ENCODE results near the gene BRI3BP. TPM values are rescaled to one million over a fixed set of nuclear protein-coding genes. Genes with fewer than 3 reads are reported as not detected.
A peak's percentile ranks its signal among the peaks of the same experiment; 100 is the strongest.

Gene BRI3BP
- polyA plus RNA-seq, 3 donors: 4.4 to 6.9 (median 5.0) TPM

GRCh38 chr12:125032466-125033152 lies 39.2 kb downstream of the BRI3BP start:
- H3K4me2 ChIP-seq (replicated peaks; ENCODE audit: extremely low read depth, low read length, poor library complexity, severe bottlenecking): no peak overlapping the region
- Mint-ChIP-seq H3K36me3 (peaks cover 10 to 30% of the 10 kb centered on the region in 2 donors), H3K9me3 (peaks cover 0 to 8% (median 6%) of the 10 kb centered on the region in 7 donors), H3K27me3 (ENCODE audit: low read depth in 3 of 3) (no peaks in the 10 kb centered on the region), H3K27ac (peak overlapping the region in 1 of 7 donors; percentile 83), H3K4me1 (no peaks in the 10 kb centered on the region), H3K4me3 (no peak overlapping the region)
- H3K79me2 ChIP-seq (ENCODE audit: insufficient read depth, low read length): no peaks in the 10 kb centered on the region
- H3K27me3 ChIP-seq (ENCODE audit: control insufficient read depth in 2 of 2, insufficient read depth in 2 of 2, low read length in 2 of 2): no peaks in the 10 kb centered on the region
- no peak overlapping the region for H3K4me3 ChIP-seq (replicated peaks in 1 of 3; ENCODE audit: low read depth in 2 of 3, low read length in 3 of 3)
- H3K9me3 ChIP-seq (replicated peaks in 1 of 2; ENCODE audit: control insufficient read depth in 1 of 2, insufficient read depth in 1 of 2, low read length in 2 of 2): peaks cover 3 to 6% of the 10 kb centered on the region in 2 donors
- intact Hi-C loops (cut with micrococcal nuclease): no loop called here
- no peak for TF ChIP-seq CTCF (IDR thresholded peaks at IDR 0.05)
- no peaks in the 10 kb centered on the region for H3K4me1 ChIP-seq (ENCODE audit: control insufficient read depth in 1 of 2, insufficient read depth in 2 of 2, low read length in 2 of 2)
- H3K36me3 ChIP-seq (replicated peaks in 1 of 2; ENCODE audit: control insufficient read depth in 1 of 2, insufficient read depth in 2 of 2, low read length in 2 of 2): peaks cover 0 to 18% of the 10 kb centered on the region in 2 donors
- H3K27ac ChIP-seq (ENCODE audit: low read depth in 1 of 2, low read length in 2 of 2): no peak overlapping the region
- 98% methylated on average over 13 of the region's 19 CpGs for WGBS (ENCODE audit: insufficient coverage)
- H2AFZ ChIP-seq (ENCODE audit: insufficient read depth, low read depth, low read length, poor library complexity, severe bottlenecking): no peak overlapping the region
- no peak overlapping the region for H3K9ac ChIP-seq (ENCODE audit: insufficient read depth, low read length, poor library complexity, severe bottlenecking)
- no peak for DNase-seq
- H4K20me1 ChIP-seq (ENCODE audit: insufficient read depth, low read length): no peaks in the 10 kb centered on the region

- H3K9me3 Mint-ChIP-seq: peaks cover 0 to 8% (median 6%) of the 10 kb centered on the region in 7 donors
- no peak overlapping the region for H3K4me3 Mint-ChIP-seq
- Histone ChIP-seq H3K36me3 (replicated peaks in 1 of 2; ENCODE audit: control insufficient read depth in 1 of 2, insufficient read depth in 2 of 2, low read length in 2 of 2) (peaks cover 0 to 13% of the 10 kb centered on the region in 2 donors), H3K79me2 (ENCODE audit: insufficient read depth, low read length) (no peaks in the 10 kb centered on the region), H3K4me3 (replicated peaks in 1 of 3; ENCODE audit: low read depth in 2 of 3, low read length in 3 of 3) (no peak overlapping the region), H3K4me1 (ENCODE audit: control insufficient read depth in 1 of 2, insufficient read depth in 2 of 2, low read length in 2 of 2) (no peaks in the 10 kb centered on the region), H3K27ac (ENCODE audit: low read depth in 1 of 2, low read length in 2 of 2) (no peak overlapping the region), H3K9me3 (replicated peaks in 1 of 2; ENCODE audit: control insufficient read depth in 1 of 2, insufficient read depth in 1 of 2, low read length in 2 of 2) (peaks cover 3 to 6% of the 10 kb centered on the region in 2 donors), H2AFZ (ENCODE audit: insufficient read depth, low read depth, low read length, poor library complexity, severe bottlenecking) (no peak overlapping the region), H3K9ac (ENCODE audit: insufficient read depth, low read length, poor library complexity, severe bottlenecking) (no peak overlapping the region), H3K4me2 (replicated peaks; ENCODE audit: extremely low read depth, low read length, poor library complexity, severe bottlenecking) (no peak overlapping the region), H4K20me1 (ENCODE audit: insufficient read depth, low read length) (no peaks in the 10 kb centered on the region), H3K27me3 (ENCODE audit: control insufficient read depth in 2 of 2, insufficient read depth in 2 of 2, low read length in 2 of 2) (no peaks in the 10 kb centered on the region)
- H3K4me1 Mint-ChIP-seq: no peaks in the 10 kb centered on the region
- DNase-seq: no peak
- H3K36me3 Mint-ChIP-seq: peaks cover 7 to 24% of the 10 kb centered on the region in 2 donors
- 95% methylated on average over 3 of the region's 9 CpGs for WGBS (ENCODE audit: insufficient coverage)
- no peaks in the 10 kb centered on the region for H3K27me3 Mint-ChIP-seq (ENCODE audit: low read depth in 3 of 3)
- intact Hi-C loops (cut with micrococcal nuclease): no loop called here
- no peak for TF ChIP-seq CTCF (IDR thresholded peaks at IDR 0.05)
- H3K27ac Mint-ChIP-seq: peak overlapping the region in 2 of 7 donors; percentile 61 to 72
These were observed 39.8 kb downstream of the BRI3BP start for GRCh38 chr12:125033288-125033687.
